GM18526 (cell line): ENCODE results near the gene TMEM184C.

Experiments
- POLR2A ChIP-seq: IDR thresholded peaks from 3 replicates; pipeline ENCODE4 v1.6.1; 2011; ENCODE audit not compliant: insufficient read length; ENCODE audit errors: extremely low read depth

TMEM184C gene

GRCh38 chr4:147617173-147617840, at the start of gene TMEM184C:
Gene TMEM184C (plus strand): TSS chr4:147617397. CDS start chr4:147617957, 560 bp downstream.
- peak; percentile 83 for TF ChIP-seq POLR2A

- no peak for TF ChIP-seq POLR2A
These were observed 46.6 kb upstream of the TMEM184C start for GRCh38 chr4:147570616-147571015.

- TF ChIP-seq POLR2A, result no peak
These were observed 46.0 kb upstream of the TMEM184C start for GRCh38 chr4:147571036-147571770.

- TF ChIP-seq POLR2A, result no peak
These were observed 41.1 kb upstream of the TMEM184C start for GRCh38 chr4:147576084-147576483.

- no peak for TF ChIP-seq POLR2A
These were observed 39.1 kb upstream of the TMEM184C start for GRCh38 chr4:147578051-147578476.

GRCh38 chr4:147578593-147578992, 38.6 kb upstream of the TMEM184C start:
- TF ChIP-seq POLR2A, result no peak

- TF ChIP-seq POLR2A, result no peak
These were observed 36.8 kb upstream of the TMEM184C start for GRCh38 chr4:147580396-147580795.

- TF ChIP-seq POLR2A, result no peak
These were observed 35.4 kb upstream of the TMEM184C start for GRCh38 chr4:147581606-147582350.

- no peak for TF ChIP-seq POLR2A
These were observed 34.7 kb upstream of the TMEM184C start for GRCh38 chr4:147582386-147583060.

- TF ChIP-seq POLR2A, result no peak
These were observed 33.3 kb upstream of the TMEM184C start for GRCh38 chr4:147583876-147584275.

GRCh38 chr4:147586032-147586431, 31.2 kb upstream of the TMEM184C start:
- TF ChIP-seq POLR2A, result no peak

GRCh38 chr4:147586637-147587036, 30.6 kb upstream of the TMEM184C start:
- no peak for TF ChIP-seq POLR2A

GRCh38 chr4:147587041-147587440, 30.2 kb upstream of the TMEM184C start:
- no peak for TF ChIP-seq POLR2A

- TF ChIP-seq POLR2A, result no peak
These were observed 27.6 kb upstream of the TMEM184C start for GRCh38 chr4:147589586-147589985.

GRCh38 chr4:147590249-147590920, 26.8 kb upstream of the TMEM184C start:
- TF ChIP-seq POLR2A, result no peak

- TF ChIP-seq POLR2A, result no peak
These were observed 26.1 kb upstream of the TMEM184C start for GRCh38 chr4:147591106-147591505.
